ENCODE data around the gene HSPBP1. TPM values are rescaled to one million over a fixed set of nuclear protein-coding genes. Genes with fewer than 3 reads are reported as not detected.

Gene HSPBP1
- total RNA-seq, 4 donors from 2014 or later: 17.9 to 46.7 (median 36.7) TPM

DNA sequence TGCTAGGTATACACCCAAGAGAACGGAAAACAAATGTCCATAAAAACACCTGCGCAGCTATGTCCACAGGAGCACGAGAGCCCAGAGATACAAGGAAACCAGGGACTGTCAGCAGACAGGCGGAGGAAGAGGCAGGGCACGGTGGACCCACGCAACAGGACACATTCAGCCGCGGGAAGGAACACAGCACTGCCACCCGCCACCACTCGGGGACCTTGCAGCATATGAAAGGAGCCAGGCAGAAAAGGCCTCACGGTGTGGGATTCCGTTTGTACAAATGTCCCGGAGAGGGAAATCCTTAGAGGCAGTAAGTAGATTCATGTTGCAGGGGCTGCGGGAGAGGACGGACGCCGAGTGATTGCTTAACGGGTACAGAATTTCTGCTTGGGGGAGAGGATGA, 7.8 kb downstream of the HSPBP1 start:
- Histone ChIP-seq H3K4me1 (no peaks in the 10 kb centered on the region), H3K4me3 (no peak overlapping the region), H3K27me3 (no peaks in the 10 kb centered on the region), H3K36me3 (peaks cover 50% of the 10 kb centered on the region), H3K9me3 (no peaks in the 10 kb centered on the region), H3K27ac (no peak overlapping the region)
- no peak for DNase-seq (ENCODE audit: low spot score in 2 of 2)
- no peak for TF ChIP-seq POLR2A (IDR thresholded peaks at IDR 0.05)
- TF ChIP-seq, protein P1, sequence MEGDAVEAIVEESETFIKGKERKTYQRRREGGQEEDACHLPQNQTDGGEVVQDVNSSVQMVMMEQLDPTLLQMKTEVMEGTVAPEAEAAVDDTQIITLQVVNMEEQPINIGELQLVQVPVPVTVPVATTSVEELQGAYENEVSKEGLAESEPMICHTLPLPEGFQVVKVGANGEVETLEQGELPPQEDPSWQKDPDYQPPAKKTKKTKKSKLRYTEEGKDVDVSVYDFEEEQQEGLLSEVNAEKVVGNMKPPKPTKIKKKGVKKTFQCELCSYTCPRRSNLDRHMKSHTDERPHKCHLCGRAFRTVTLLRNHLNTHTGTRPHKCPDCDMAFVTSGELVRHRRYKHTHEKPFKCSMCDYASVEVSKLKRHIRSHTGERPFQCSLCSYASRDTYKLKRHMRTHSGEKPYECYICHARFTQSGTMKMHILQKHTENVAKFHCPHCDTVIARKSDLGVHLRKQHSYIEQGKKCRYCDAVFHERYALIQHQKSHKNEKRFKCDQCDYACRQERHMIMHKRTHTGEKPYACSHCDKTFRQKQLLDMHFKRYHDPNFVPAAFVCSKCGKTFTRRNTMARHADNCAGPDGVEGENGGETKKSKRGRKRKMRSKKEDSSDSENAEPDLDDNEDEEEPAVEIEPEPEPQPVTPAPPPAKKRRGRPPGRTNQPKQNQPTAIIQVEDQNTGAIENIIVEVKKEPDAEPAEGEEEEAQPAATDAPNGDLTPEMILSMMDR (IDR thresholded peaks at IDR 0.05): no peak
- 93% methylated on average over 18 of the region's 18 CpGs for WGBS

DNA sequence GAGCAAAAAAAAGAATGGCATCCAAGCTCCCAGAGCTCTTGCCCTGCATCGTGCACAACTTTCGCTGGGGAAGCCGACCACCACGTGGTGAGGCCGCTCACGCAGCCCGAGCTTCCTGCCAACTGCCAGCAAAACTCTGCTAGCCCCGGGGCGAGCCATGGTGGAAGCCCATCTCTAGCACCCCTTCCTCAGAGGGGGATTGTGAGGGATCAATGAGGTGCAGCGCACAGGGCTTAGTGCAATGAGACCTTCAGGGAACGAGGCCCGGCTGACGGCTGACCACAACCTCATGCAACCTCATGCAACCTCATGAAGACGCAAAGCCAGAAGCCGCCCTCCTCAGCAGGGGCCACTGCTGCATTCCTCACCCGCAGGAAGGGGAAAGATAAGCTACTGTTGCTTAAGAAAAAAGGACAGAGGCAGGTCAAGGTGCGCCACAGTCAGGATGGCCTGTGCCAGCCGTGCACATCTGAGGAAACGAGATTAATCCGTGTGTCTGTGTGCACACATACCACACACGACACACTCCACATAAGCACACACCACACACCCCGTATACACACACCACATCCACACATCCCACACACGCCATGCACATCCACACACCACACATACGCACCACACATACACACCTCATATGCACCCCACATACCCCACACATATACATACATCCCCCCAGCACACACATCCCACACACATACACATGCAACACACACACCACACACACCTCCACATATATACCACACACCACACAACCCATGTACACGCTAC, 9.6 kb downstream of the HSPBP1 start:
- 91% methylated on average over 25 of the region's 25 CpGs for WGBS

DNA sequence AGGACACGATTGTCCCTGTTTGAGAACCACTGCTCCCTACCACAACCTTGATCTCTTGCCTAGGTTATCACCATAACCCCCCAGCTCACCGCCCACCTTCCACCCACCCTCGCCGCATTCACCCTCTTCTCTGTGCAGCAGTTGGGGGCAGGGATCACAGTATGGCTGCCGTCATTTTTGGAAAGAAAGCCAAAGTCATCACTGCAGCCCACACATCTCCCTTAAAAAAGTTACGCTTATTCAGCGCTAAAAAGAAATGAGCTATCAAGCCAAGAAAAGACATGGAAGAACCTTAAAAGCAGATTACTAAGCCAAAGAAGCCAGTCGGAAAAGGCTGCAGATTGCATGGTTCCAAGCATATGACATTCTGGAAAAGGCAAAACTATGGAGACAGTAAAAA, 10.6 kb downstream of the HSPBP1 start:
- WGBS: 93% methylated on average over 8 of the region's 8 CpGs
- DNase-seq (ENCODE audit: low spot score in 2 of 2): no peak
- Histone ChIP-seq H3K27ac (no peak overlapping the region), H3K4me3 (no peak overlapping the region), H3K36me3 (peaks cover 38% of the 10 kb centered on the region), H3K4me1 (no peaks in the 10 kb centered on the region), H3K9me3 (no peaks in the 10 kb centered on the region), H3K27me3 (no peaks in the 10 kb centered on the region)
- TF ChIP-seq, protein P1 (IDR thresholded peaks at IDR 0.05): no peak
- no peak for TF ChIP-seq POLR2A (IDR thresholded peaks at IDR 0.05)
- TF ChIP-seq EP300 (IDR thresholded peaks at IDR 0.05): no peak
- TF ChIP-seq POLR2AphosphoS5 (IDR thresholded peaks at IDR 0.05): no peak

More for the DNA sequence above, 9.6 kb downstream of the HSPBP1 start:
- TF ChIP-seq POLR2AphosphoS5 (IDR thresholded peaks at IDR 0.05) (no peak), EP300 (IDR thresholded peaks at IDR 0.05) (no peak), POLR2A (IDR thresholded peaks at IDR 0.05) (no peak)
- TF ChIP-seq, protein P1 (IDR thresholded peaks at IDR 0.05): no peak
- Histone ChIP-seq H3K36me3 (peaks cover 39% of the 10 kb centered on the region), H3K4me1 (no peaks in the 10 kb centered on the region), H3K9me3 (no peaks in the 10 kb centered on the region), H3K27me3 (no peaks in the 10 kb centered on the region), H3K4me3 (no peak overlapping the region), H3K27ac (no peak overlapping the region)
- DNase-seq (ENCODE audit: low spot score in 2 of 2): no peak

DNA sequence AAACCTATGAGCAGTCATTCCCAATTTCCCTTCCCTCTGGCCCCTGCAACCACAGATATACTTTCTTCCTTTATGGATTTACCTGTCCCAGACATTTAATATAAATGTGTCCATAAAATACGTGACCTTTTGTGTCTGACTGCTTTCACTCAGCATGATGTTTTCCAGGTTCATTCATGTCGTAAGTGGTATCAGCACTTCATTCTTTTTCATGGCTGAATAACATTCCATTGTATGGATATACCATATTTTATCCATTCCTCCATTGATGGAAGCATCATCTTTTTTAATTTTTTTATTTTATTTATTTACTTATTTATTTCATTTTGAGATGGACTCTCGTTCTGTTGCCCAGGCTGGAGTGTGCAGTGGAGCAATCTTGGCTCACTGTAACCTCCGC, 13.1 kb downstream of the HSPBP1 start:
- WGBS: 96% methylated on average over 4 of the region's 4 CpGs
- Histone ChIP-seq H3K36me3 (peaks cover 17% of the 10 kb centered on the region), H3K27me3 (no peaks in the 10 kb centered on the region)

DNA sequence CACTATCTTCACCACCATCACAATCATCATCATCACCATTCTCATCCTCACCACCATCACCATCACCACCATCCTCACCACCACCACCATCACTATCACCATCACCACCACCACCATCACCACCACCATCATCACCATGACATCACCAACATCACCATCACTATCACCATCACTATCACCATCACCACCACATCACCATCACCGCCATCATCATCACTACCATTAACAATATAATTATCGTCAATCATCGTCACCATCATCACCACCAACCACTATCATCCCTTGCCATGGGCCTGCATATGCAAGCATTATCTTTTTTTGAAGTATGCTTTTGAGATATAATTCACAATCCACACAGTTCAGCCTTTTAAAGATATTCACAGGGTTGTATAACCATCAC, 13.5 kb downstream of the HSPBP1 start:
- no peak overlapping the region for H3K27ac ChIP-seq
- 98% methylated on average over 3 of the region's 3 CpGs for WGBS
- H3K4me3 ChIP-seq: no peak overlapping the region
- no peak for DNase-seq (ENCODE audit: low spot score in 2 of 2)
- TF ChIP-seq POLR2A (IDR thresholded peaks at IDR 0.05) (no peak), POLR2AphosphoS5 (IDR thresholded peaks at IDR 0.05) (no peak), EP300 (IDR thresholded peaks at IDR 0.05) (no peak)
- TF ChIP-seq, protein P1 (IDR thresholded peaks at IDR 0.05): no peak
- no peaks in the 10 kb centered on the region for H3K9me3 ChIP-seq
- no peaks in the 10 kb centered on the region for H3K4me1 ChIP-seq
- H3K36me3 ChIP-seq: peaks cover 13% of the 10 kb centered on the region
- H3K27me3 ChIP-seq: no peaks in the 10 kb centered on the region

More for the DNA sequence above, 13.1 kb downstream of the HSPBP1 start:
- TF ChIP-seq, protein P1 (IDR thresholded peaks at IDR 0.05): no peak
- no peak for TF ChIP-seq EP300 (IDR thresholded peaks at IDR 0.05)
- TF ChIP-seq POLR2AphosphoS5 (IDR thresholded peaks at IDR 0.05): no peak
- TF ChIP-seq POLR2A (IDR thresholded peaks at IDR 0.05): no peak
- H3K27ac ChIP-seq: no peak overlapping the region
- H3K4me1 ChIP-seq: no peaks in the 10 kb centered on the region
- DNase-seq (ENCODE audit: low spot score in 2 of 2): no peak
- no peaks in the 10 kb centered on the region for H3K9me3 ChIP-seq
- no peak overlapping the region for H3K4me3 ChIP-seq
